ENCODE measurements around the gene KRTAP20-2. TPM values are rescaled to one million over a fixed set of nuclear protein-coding genes. Genes with fewer than 3 reads are reported as not detected.

Gene KRTAP20-2
- not detected for total RNA-seq
- long read RNA-seq, result 0 reads

- no peaks in the 10 kb centered on the region for H3K27me3 ChIP-seq
- TF ChIP-seq POLR2A (IDR thresholded peaks at IDR 0.05) (no peak), CTCF (IDR thresholded peaks at IDR 0.05) (no peak)
- intact Hi-C loops (cut with DNase I), result no loop called here
- no peak within 1 kb of the TSS for H3K4me3 ChIP-seq
- WGBS (ENCODE audit: insufficient coverage, low coverage, low lambda C conversion rate, missing lambda C conversion rate), result no CpG with 5 or more reads among the region's 1 CpG
- no peak for ATAC-seq
- H3K27ac ChIP-seq, result no peak within 1 kb of the TSS
- H3K36me3 ChIP-seq, result no peaks in the 10 kb centered on the region
- no peak for DNase-seq
- no peaks in the 10 kb centered on the region for H3K9me3 ChIP-seq
- no peaks in the 10 kb centered on the region for H3K4me1 ChIP-seq
These were observed at the start of gene KRTAP20-2 for GRCh38 chr21:30634906-30635305. KRTAP20-2 (plus strand) TSS chr21:30635206; CDS start chr21:30635264, 58 bp downstream.

GRCh38 chr21:30590297-30590696 is 44.7 kb upstream of the KRTAP20-2 start, which contains the start of gene KRTAP22-2:
KRTAP22-2 (minus strand) TSS chr21:30590397.
- Histone ChIP-seq H3K27me3 (no peaks in the 10 kb centered on the region), H3K4me3 (no peak within 1 kb of the TSS), H3K9me3 (no peaks in the 10 kb centered on the region), H3K27ac (no peak within 1 kb of the TSS), H3K4me1 (no peaks in the 10 kb centered on the region), H3K36me3 (no peaks in the 10 kb centered on the region)
- no peak for TF ChIP-seq POLR2A (IDR thresholded peaks at IDR 0.05)
- no peak for TF ChIP-seq CTCF (IDR thresholded peaks at IDR 0.05)
- ATAC-seq, result no peak
- DNase-seq, result no peak
- intact Hi-C loops (cut with DNase I), result no loop called here

GRCh38 chr21:30592140-30592539 is 42.9 kb upstream of the KRTAP20-2 start, which contains the start of gene KRTAP6-3:
KRTAP6-3 (plus strand) TSS chr21:30592440; CDS start chr21:30592446, 6 bp downstream.
- no peak for DNase-seq
- WGBS (ENCODE audit: insufficient coverage, low coverage, low lambda C conversion rate, missing lambda C conversion rate), result 79% methylated on average over 3 of the region's 4 CpGs

GRCh38 chr21:30598802-30599201 is 36.2 kb upstream of the KRTAP20-2 start, which contains the start of gene KRTAP6-2:
KRTAP6-2 (minus strand) TSS chr21:30598902; CDS start chr21:30598874, 28 bp downstream.
- TF ChIP-seq CTCF (IDR thresholded peaks at IDR 0.05), result no peak
- ATAC-seq (no peak), DNase-seq (no peak)
- no peaks in the 10 kb centered on the region for H3K36me3 ChIP-seq
- H3K4me1 ChIP-seq, result no peaks in the 10 kb centered on the region
- WGBS (ENCODE audit: insufficient coverage, low coverage, low lambda C conversion rate, missing lambda C conversion rate), result no CpG with 5 or more reads among the region's 6 CpGs
- intact Hi-C loops (cut with DNase I), result no loop called here
- H3K27me3 ChIP-seq, result no peaks in the 10 kb centered on the region
- H3K27ac ChIP-seq, result no peak within 1 kb of the TSS
- no peaks in the 10 kb centered on the region for H3K9me3 ChIP-seq
- H3K4me3 ChIP-seq, result no peak within 1 kb of the TSS

More at GRCh38 chr21:30592140-30592539, 42.9 kb upstream of the KRTAP20-2 start, which contains the start of gene KRTAP6-3:
- Histone ChIP-seq H3K36me3 (no peaks in the 10 kb centered on the region), H3K27ac (no peak within 1 kb of the TSS), H3K4me1 (no peaks in the 10 kb centered on the region), H3K9me3 (no peaks in the 10 kb centered on the region), H3K27me3 (no peaks in the 10 kb centered on the region), H3K4me3 (no peak within 1 kb of the TSS)
- no peak for ATAC-seq
- intact Hi-C loops (cut with DNase I), result no loop called here
- TF ChIP-seq POLR2A (IDR thresholded peaks at IDR 0.05) (no peak), CTCF (IDR thresholded peaks at IDR 0.05) (no peak)

GRCh38 chr21:30600787-30601186 is 34.2 kb upstream of the KRTAP20-2 start, which contains the start of gene KRTAP22-1:
KRTAP22-1 (plus strand) TSS chr21:30601087.
- 17% methylated on average over 1 of the region's 1 CpG for WGBS (ENCODE audit: insufficient coverage, low coverage, low lambda C conversion rate, missing lambda C conversion rate)
- Histone ChIP-seq H3K4me3 (no peak within 1 kb of the TSS), H3K27me3 (no peaks in the 10 kb centered on the region), H3K36me3 (no peaks in the 10 kb centered on the region), H3K4me1 (no peaks in the 10 kb centered on the region), H3K9me3 (no peaks in the 10 kb centered on the region), H3K27ac (no peak within 1 kb of the TSS)
- ATAC-seq (no peak), DNase-seq (no peak)
- TF ChIP-seq CTCF (IDR thresholded peaks at IDR 0.05), result no peak
- intact Hi-C loops (cut with DNase I), result no loop called here
